GM12801 (cell line): Measurements from ENCODE around the gene JAZF1.

Experiments
- TF ChIP-seq, protein P1 (sequence below): IDR thresholded peaks from one replicate; pipeline ENCODE4 v1.5.1; 2011; ENCODE audit warnings: control low read depth; ENCODE audit not compliant: insufficient read length; ENCODE audit errors: extremely low read depth

JAZF1 gene

DNA sequence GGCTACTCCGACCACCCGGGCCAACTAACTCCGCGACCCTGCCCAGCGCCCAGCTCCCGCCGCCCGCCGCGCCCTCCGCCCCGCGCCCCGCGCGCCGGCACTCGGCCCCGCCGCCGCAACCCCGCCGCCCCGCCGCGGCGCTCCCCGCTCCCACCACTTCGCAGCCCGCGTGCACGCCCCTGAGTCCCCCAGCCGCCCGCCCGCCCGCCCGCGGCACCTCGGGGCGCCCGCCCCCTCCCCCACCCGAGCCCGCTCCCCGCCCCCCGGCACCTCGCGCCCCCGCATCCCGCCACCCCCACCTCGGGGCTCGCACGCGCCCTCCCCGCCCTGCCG, 598 bp downstream of the JAZF1 start:
- TF ChIP-seq, protein P1, sequence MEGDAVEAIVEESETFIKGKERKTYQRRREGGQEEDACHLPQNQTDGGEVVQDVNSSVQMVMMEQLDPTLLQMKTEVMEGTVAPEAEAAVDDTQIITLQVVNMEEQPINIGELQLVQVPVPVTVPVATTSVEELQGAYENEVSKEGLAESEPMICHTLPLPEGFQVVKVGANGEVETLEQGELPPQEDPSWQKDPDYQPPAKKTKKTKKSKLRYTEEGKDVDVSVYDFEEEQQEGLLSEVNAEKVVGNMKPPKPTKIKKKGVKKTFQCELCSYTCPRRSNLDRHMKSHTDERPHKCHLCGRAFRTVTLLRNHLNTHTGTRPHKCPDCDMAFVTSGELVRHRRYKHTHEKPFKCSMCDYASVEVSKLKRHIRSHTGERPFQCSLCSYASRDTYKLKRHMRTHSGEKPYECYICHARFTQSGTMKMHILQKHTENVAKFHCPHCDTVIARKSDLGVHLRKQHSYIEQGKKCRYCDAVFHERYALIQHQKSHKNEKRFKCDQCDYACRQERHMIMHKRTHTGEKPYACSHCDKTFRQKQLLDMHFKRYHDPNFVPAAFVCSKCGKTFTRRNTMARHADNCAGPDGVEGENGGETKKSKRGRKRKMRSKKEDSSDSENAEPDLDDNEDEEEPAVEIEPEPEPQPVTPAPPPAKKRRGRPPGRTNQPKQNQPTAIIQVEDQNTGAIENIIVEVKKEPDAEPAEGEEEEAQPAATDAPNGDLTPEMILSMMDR = no peak

DNA sequence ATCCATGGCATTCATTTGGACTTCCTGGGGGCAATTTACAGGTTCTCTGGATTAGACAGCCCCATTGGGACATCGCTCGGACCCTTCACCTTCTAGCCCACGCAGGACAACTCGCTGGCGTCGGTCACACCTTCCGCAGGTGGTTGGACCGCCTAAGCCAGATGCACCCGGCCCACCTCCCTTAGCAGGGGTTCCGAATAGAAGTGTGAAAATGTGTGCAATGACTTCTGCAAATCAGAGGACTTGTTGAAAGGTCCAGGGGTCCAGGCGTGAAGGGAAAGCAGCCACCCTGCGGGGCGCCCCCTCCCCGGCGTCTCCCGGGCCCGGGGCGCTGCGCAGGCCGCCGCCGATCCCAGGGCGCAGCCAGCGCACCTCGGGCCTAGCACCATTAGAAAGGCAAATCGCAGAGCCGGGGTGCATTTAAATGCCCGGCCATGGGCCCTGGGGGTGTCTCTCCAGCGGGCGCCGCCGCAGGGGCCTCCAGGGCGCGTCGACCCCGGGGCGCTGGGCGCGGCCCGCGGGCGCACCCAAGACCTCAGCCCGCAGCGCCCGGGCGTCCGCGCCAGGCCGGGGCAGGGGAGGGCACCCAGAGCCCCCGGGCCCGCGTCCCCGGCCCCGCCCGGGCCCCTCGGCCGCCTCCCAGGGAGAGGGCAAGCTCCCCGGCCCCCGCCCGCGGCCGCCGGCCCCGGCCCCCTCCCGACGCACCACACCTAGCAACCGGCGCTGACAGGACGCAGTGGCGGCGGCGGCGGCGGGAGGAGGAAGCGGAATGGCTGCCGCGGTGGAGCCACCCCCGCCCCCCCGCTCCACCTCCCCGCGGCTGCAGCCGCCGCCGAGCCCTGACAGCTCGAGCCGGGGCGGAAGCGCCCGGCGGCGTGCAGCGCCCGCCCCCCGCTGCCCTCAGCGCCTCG, 1.2 kb downstream of the JAZF1 start:
- TF ChIP-seq, protein P1 = no peak

DNA sequence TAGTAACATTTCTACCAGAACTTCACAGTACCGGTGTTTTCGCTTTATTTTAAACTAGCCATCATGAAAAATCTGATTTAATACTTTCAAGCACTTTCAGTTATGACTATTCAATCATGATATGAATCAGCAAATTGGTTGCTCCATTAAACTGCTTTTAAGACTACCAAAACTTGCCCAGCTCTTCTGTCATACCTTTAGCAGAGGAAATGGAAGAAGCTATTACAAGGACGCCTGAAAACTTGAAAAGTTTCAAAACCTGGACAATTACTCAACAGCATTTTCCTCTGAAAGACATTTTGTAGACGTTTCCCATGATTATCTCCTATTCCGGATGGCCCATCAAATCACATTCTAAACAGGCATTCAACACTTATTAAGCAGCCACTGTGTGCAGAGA, 2.0 kb downstream of the JAZF1 start:
- TF ChIP-seq, protein P1 = no peak

DNA sequence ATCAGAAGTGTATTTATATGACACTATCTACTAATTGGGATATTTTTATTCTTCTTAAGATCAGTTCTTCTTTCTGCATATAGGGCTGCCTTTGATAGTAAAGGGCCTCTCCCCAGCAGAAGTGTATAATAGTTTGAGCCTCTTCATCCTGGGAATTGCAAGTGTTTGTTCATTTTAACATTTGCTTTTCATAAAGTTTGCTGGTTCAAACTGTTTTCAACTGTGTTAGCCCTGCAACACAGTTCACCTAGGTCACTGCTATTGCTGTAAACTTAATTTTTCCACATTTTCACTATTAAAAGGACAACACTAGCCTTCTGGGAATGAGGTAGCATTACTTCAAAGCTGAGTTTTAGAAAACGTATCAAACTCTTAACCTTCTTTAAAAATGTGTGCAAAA, 2.8 kb downstream of the JAZF1 start:
- TF ChIP-seq, protein P1 = no peak

DNA sequence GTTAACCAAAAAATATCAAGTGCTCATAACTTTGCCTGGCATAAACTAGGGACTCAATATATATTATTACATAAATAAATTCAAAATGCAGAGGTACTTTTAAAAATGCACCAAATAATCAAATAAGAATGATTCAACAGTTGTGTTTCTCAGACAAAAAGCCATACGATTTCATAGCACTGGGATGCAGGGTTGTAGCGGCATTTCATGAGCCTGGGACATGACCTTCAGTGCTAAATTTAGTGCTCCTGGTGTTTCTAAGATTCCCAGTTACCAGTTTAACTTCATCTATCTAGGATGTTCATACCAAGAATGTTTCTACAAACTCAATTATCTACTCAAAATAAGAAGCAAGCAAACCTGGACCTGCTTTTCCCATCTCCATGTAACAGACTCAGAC, 4.0 kb downstream of the JAZF1 start:
- TF ChIP-seq, protein P1 = no peak

DNA sequence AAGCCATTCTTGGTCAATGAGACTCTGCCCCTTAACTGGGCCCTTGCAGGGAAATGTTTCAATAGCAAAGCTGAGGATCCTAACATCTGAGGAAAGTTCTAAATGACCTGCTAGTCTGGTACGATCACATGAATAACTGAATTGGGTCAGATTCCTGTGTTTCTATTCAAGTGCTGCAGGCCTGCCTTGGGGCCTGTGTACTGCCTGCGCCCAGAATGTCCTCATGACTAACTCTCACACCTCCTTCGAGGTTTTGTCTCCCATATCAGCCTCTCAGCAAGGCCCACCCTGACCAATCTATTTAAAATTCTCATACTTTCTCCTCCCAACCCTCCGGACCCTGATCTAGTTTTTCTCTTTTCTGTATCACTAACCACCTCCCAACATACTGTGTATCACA, 4.4 kb downstream of the JAZF1 start:
- TF ChIP-seq, protein P1 = no peak

DNA sequence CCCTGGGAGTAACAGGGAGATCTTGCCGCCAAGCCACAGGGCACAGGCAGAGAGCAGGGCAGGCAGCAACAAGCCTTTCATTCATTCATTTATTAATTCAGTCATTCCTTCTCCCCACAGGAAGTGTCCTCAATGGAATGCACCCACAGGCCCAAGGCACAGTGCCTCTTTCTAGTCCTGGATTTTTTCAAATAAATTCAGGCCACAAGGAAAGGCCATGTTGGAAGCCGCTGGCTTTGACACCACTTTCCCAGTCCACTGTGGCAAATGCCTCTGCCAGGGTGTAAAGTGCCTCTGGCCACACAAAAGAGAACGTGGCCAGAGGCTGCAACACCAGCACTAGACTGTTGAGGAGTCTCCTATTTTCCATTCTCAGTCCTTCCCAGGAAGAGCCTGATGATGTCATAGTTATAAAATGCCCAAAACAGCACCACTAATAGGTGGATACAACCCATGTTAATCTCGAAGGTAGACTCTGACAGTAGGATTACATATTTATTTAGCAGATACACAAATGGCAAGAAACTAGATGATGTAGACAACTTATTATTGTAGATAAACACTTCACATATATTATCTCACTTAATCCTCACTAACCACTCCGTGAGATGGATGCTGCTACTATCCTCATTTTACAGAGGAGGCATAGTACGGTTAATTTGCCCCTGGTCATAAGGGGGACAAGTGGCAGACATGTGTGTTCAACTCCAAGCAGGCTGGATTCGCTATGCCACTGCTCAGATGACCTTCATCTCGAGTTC, 5.5 kb downstream of the JAZF1 start:
- TF ChIP-seq, protein P1 = no peak
